Midbrain (tissue), 1 donor: Measurements from ENCODE around the gene ZYG11A.

Experiments
- DNase-seq: peaks from one replicate; lab custom pipeline; 2025; lab: John Stamatoyannopoulos, UW

Gene ZYG11A

GRCh38 chr1:52877554-52877953 is 35.0 kb downstream of the ZYG11A start:
- no peak for DNase-seq

- DNase-seq = no peak
These were observed 37.6 kb downstream of the ZYG11A start for GRCh38 chr1:52880206-52880605.

GRCh38 chr1:52887483-52887882 is 44.9 kb downstream of the ZYG11A start:
- DNase-seq = no peak

- no peak for DNase-seq
These were observed 50.1 kb downstream of the ZYG11A start for GRCh38 chr1:52892424-52893215.

GRCh38 chr1:52899445-52899894 is 56.9 kb downstream of the ZYG11A start:
- no peak for DNase-seq

GRCh38 chr1:52900402-52900801 is 57.8 kb downstream of the ZYG11A start:
- no peak for DNase-seq

- DNase-seq = no peak
These were observed 58.8 kb downstream of the ZYG11A start for GRCh38 chr1:52901384-52901783.

- DNase-seq = no peak
These were observed 61.8 kb downstream of the ZYG11A start for GRCh38 chr1:52904208-52904926.

GRCh38 chr1:52904927-52905698 is 62.6 kb downstream of the ZYG11A start:
- no peak for DNase-seq

- DNase-seq = no peak
These were observed 63.6 kb downstream of the ZYG11A start for GRCh38 chr1:52906135-52906603.

GRCh38 chr1:52907068-52907811 is 64.7 kb downstream of the ZYG11A start:
- no peak for DNase-seq

GRCh38 chr1:52907812-52908153 is 65.2 kb downstream of the ZYG11A start:
- DNase-seq = no peak

GRCh38 chr1:52911541-52911940 is 69.0 kb downstream of the ZYG11A start:
- no peak for DNase-seq

- no peak for DNase-seq
These were observed 70.5 kb downstream of the ZYG11A start for GRCh38 chr1:52913014-52913413.

GRCh38 chr1:52913537-52913936 is 71.0 kb downstream of the ZYG11A start:
- no peak for DNase-seq

GRCh38 chr1:52914463-52914862 is 71.9 kb downstream of the ZYG11A start:
- DNase-seq = no peak

GRCh38 chr1:52915211-52915854 is 72.8 kb downstream of the ZYG11A start:
- DNase-seq = no peak

GRCh38 chr1:52915855-52916220 is 73.3 kb downstream of the ZYG11A start:
- no peak for DNase-seq

GRCh38 chr1:52916241-52916975 is 73.8 kb downstream of the ZYG11A start:
- no peak for DNase-seq

- DNase-seq = no peak
These were observed 74.6 kb downstream of the ZYG11A start for GRCh38 chr1:52917156-52917555.

- DNase-seq = no peak
These were observed 75.0 kb downstream of the ZYG11A start for GRCh38 chr1:52917581-52917980.
